GM18520 (cell line): ENCODE results near the gene FRMPD2.
"Not testable (repeated sequence)": the region's sequence is repeated elsewhere in the genome, so short reads cannot be mapped to it uniquely, and the experiment has no call there.

Source experiments
- ATAC-seq: cut with Tn5 transposase; IDR thresholded peaks from one replicate; pipeline ENCODE4 v1.9.1; 2021; ENCODE audit not compliant: unreplicated experiment

FRMPD2 gene

DNA sequence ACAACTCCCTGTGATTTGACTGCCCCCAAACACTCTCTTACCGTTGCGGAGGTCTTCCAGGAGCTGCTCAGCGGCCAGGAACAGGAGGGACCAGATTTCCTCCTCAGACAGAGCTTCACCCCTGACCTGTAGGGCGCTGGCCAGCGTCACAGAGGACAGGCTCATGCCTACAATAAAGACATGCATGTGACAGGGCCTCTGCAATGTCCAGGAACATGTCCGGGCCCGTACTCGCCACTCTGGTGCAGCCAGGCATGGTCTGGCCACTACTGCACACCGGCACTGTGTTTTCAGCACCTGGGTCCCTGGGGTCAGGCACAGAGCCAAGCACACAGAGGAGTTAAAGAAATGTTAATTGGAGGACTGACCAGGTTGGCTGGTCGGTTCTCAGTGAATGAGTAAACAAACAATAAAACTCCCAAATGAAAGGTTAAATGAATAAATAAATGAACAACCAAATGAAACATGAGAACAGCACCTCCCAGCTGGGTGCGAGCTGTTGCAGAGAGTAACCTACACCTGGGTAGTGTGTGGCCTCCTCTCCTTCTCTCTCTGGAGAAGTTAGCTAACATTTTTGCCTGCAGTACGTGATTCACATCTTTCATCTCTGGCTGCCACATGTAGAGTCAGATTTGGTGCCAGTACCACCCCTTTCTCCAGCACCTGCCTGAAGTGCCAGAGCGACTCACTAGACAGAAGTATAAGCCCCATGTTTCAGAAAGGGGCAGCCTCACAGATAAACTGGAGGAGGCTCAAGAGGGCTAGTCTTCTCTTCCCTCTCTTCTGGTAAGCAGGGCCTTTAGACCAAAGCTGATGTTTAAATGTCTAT is 22.8 kb downstream of the FRMPD2 start:
- no peak for ATAC-seq

DNA sequence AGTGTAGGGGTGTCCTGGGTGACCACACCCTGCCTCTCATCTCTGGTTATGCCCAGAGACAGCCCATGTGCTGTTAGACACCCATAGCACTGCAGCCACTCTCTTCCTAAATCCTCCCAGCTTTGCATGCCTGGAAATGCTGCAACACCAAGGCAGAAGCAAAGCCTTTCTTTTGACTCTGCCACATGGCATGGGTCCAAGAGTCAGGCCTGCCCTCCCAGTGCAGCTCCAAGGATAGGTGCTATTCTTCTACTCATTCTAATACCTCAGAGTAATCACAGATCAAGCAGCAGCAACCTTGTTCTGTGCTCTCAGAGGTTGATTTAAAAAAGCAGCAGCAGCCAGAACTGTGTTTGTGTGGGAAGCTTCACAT is 23.4 kb downstream of the FRMPD2 start:
- no peak for ATAC-seq

GRCh38 chr10:48249763-48250351 is 24.6 kb downstream of the FRMPD2 start:
- no peak for ATAC-seq

- ATAC-seq, result no peak
Observed at GRCh38 chr10:48249004-48249762, 25.3 kb downstream of the FRMPD2 start.

- ATAC-seq, result no peak
Observed at GRCh38 chr10:48248462-48248861, 26.0 kb downstream of the FRMPD2 start.

DNA sequence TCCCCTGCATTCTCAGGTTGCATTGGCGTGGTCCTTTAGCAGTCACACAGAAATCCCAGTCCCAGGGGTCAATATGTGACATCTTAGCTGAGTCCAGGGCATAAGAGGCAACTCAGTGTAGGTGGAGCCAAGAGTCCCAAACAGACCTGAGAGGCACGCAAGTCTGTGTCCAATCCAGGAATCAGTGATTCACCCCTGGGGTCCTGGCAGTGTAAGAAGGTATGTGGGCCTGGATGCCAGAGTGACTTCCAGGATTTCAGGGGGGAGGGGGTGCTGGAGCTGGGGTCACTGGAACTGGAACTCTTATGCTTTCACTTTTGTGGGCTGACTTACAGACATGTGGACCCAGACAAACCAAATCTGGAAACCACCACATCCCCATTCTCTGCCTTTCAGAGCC is 26.8 kb downstream of the FRMPD2 start:
- ATAC-seq, result no peak

DNA sequence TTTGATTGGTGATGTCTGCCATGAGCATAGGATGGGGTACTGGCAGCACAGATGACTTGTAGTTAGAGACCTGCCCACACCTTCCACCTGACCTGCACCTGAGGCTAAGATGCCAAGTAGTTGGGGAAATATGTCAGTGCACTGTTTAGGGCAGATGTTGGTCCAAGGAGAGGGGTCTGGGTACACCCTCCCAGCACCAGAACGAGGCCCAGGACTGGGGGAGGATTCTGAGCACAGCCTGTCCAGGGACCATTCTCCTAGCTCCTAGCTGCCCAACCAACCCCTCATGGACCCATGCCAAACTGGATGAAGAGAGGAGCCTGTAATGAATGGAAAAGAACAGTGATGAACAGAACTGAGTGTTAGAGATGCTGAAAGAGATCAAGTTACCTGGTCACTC is 28.0 kb downstream of the FRMPD2 start:
- ATAC-seq, result no peak

DNA sequence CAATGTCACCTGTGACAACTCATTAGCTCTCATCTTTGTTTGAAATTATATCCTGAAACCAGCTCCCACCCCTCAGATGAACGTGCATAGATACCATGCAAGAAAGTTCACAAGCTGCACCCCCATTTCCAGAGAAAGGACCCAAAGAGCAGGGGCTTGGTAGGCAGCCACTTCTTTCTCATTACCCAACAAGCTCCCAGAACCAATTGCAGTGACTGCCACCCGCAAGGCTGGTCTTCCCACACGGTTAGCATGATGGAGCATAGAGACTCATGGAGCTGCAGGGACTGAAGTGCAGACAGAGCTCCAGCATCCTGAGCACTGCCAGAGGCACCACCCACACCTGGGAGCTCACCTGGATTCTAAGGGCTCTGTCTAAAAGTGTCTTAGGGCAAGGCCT is 28.5 kb downstream of the FRMPD2 start:
- ATAC-seq, result no peak

DNA sequence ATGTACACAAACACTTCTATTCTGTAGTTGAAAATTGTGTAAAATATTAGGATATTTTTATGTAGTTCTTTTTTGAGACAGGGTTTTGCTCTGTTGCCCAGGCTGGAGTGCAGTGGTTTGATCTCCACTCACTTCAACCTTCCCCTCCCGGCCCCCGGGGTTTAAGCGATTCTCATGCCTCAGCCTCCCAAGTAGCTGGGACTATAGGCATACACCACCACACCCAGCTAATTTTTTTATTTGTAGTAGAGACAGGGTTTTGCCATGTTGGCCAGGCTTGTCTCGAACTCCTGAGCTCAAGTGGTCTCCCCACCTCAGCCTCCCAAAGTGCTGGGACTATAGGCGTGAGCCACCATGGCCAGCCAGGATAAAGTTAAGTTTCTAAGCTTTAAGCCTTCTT is 30.6 kb downstream of the FRMPD2 start:
- ATAC-seq, result not testable (repeated sequence)

GRCh38 chr10:48243487-48243886 is 31.0 kb downstream of the FRMPD2 start:
- ATAC-seq, result no peak

- no peak for ATAC-seq
Observed at GRCh38 chr10:48242171-48242904, 32.2 kb downstream of the FRMPD2 start.

DNA sequence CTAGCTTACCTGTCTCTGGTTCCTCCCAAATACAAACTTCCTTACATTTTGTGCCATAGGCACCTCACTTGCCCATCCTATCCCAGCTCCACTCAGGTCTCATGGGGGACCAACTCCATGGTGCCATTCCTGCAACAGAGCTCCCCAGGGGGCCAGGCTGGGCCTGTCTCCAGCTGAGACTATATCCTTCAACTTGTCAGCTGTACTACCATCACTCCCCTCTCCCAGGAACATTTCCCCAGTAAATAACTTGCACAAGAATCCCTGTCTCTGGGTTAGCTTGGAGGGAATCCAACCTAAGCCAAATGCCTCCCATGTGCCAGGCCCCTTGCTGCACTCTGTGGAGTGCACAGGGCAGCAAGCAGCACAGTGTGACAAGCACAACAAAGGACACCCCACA is 33.2 kb downstream of the FRMPD2 start:
- no peak for ATAC-seq

- no peak for ATAC-seq
Observed at GRCh38 chr10:48240196-48240595, 34.3 kb downstream of the FRMPD2 start.

GRCh38 chr10:48239618-48240017 is 34.9 kb downstream of the FRMPD2 start:
- no peak for ATAC-seq

DNA sequence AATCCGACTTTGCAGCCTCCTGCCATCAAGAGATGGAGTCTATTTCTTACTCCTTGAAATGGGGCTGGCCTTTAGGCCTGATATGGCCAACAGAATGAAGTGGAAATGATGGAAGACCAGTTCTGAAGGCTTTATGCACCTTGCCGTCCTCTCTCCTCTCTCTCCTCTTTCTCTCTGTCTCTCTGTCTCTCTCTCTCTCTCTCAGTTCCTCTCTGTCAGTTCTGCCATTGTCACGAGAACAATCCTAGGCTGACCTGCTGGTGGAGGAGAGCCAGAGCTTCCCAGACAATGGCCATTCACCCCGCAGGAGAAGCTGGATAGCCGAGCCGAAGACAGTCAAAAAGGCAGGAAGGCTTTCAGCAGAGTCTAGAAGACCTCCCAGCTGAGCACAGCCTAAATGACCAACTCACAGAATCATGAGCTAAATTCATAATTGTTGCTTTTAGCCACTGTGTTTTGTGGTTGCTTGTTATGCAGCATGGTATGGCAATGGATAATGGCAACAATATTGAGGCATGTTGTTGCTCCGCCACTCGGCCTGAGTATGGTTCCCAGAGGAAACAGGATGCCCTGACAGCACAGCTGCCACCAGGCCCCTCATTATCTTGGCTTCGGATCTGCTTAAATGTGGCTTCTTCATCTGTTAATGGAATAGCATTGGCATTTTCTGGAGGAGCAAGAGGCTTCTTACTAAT is 35.5 kb downstream of the FRMPD2 start:
- no peak for ATAC-seq

DNA sequence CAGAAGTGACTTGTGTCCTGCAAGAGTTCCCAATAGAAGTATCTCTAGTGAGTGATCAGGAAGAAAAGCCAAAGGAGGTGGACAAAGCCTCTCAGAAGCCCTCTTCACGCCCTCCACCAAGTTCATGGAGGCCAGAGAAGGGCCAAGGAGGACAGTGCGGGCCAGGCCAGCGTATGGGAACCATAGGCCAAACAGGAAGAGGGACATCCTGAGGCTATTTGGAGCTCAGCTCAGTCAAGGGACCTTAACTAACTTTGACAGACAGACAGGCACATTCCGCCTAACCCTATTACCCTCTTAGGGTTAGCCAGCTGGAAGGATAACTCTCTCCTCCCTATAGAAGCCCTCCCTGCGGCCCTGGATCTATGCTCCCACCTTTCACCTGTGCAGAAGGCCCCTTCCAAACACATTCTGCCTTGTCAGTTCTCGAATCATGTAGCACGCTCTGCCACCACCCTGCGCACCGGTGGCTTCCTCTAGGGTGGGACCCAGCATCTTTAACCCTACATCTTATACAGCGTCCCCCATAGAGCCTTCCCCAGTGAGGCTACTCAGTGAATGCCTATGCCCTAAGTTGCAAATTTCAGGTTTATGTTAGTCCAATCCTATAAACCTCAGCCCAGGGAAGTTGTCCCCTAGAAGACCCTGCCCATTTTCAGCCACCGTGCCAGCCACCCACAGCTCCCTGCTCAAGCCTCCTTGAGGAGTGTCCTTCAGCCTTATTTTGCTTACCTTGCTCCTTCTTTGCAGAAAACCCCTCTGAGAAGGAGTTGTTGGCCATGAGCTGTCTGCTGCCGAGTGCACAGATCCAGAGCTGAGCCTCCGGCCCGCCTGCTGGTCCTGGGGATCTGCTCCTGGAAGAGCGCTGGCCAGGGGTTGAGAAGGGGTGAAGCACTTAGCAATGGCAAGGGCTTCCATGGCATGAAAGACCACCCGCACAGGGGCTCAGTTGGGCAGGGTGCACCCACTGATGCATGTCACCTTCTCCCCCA is 36.9 kb downstream of the FRMPD2 start:
- ATAC-seq, result no peak

GRCh38 chr10:48236199-48236621 is 38.3 kb downstream of the FRMPD2 start:
- ATAC-seq, result no peak

GRCh38 chr10:48235501-48235900 is 39.0 kb downstream of the FRMPD2 start:
- no peak for ATAC-seq

GRCh38 chr10:48234787-48235186 is 39.7 kb downstream of the FRMPD2 start:
- no peak for ATAC-seq

DNA sequence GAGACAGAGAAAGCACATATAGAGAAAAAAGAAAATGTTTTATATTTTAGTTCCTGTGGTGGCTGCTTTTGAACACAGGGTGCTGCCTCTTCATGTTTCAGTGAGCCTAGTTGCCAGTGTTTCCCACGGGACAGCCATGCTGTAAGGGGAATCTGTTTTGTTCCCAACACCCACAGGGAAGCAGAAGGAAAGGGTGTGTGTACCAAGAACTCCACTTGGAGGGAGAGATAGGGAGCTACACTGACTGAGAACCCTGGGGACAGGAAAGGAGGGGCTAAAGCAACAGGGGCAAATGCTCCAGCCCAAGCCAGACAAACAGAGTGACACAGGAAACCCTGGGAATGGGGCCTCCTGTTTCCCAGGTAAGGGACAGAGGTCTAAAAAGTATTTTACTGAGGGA is 40.2 kb downstream of the FRMPD2 start:
- ATAC-seq, result no peak
